DOHH2 (cell line): ENCODE results near the gene ASPSCR1.

Source experiments
- H3F3A ChIP-seq: fragments of 200-600 bp; sonication (generic), shearing (Covaris generic); 2 replicates; pipeline ENCODE4 v1.6.0; 2016; ENCODE audit warnings: antibody characterized with exemption, mild to moderate bottlenecking; ENCODE audit not compliant: control insufficient read depth, insufficient read depth
- H3K27ac ChIP-seq: fragments of 200-600 bp; sonication (generic); 2 replicates; pipeline ENCODE4 v1.5.1; 2014; ENCODE audit warnings: low read depth, mild to moderate bottlenecking, low read length, moderate library complexity
- H3K27me3 ChIP-seq: fragments of 200-600 bp; sonication (generic); 2 replicates; pipeline ENCODE4 v1.6.1; 2014; ENCODE audit warnings: mild to moderate bottlenecking, low read length, mixed read lengths; ENCODE audit not compliant: control insufficient read depth
- H3K36me3 ChIP-seq: fragments of 200-600 bp; sonication (generic); 2 replicates; pipeline ENCODE4 v1.6.1; 2014; ENCODE audit warnings: mild to moderate bottlenecking, low read length, moderate library complexity, mixed read lengths; ENCODE audit not compliant: control insufficient read depth
- H3K4me1 ChIP-seq: fragments of 200-600 bp; sonication (generic); 2 replicates; pipeline ENCODE4 v1.6.1; 2014; ENCODE audit warnings: mild to moderate bottlenecking, low read length, mixed read lengths; ENCODE audit not compliant: control insufficient read depth
- H3K4me2 ChIP-seq: fragments of 200-600 bp; sonication (generic); 2 replicates; pipeline ENCODE4 v1.6.0; 2014; ENCODE audit warnings: mild to moderate bottlenecking, low read length, moderate library complexity
- H3K4me3 ChIP-seq: fragments of 200-600 bp; sonication (generic); 2 replicates; pipeline ENCODE4 v1.5.1; 2014; ENCODE audit warnings: mild to moderate bottlenecking, low read length, mixed read lengths
- H3K79me2 ChIP-seq: fragments of 200-600 bp; sonication (generic); 2 replicates; pipeline ENCODE4 v1.6.1; 2014; ENCODE audit warnings: mild to moderate bottlenecking, low read length, mixed read lengths; ENCODE audit not compliant: control insufficient read depth
- H3K9me2 ChIP-seq: fragments of 200-600 bp; sonication (generic); replicated peaks from 2 replicates; pipeline ENCODE4 v1.6.1; 2014; ENCODE audit warnings: mild to moderate bottlenecking, low read length, mixed read lengths; ENCODE audit not compliant: control insufficient read depth
- H3K9me3 ChIP-seq: fragments of 200-600 bp; sonication (generic); 2 replicates; pipeline ENCODE4 v1.6.1; 2014; ENCODE audit warnings: antibody characterized with exemption, low read length, mixed read lengths; ENCODE audit not compliant: control insufficient read depth, insufficient read depth
- H4K20me1 ChIP-seq: fragments of 200-600 bp; sonication (generic); 2 replicates; pipeline ENCODE4 v1.6.0; 2014; ENCODE audit warnings: low read depth, mild to moderate bottlenecking, antibody characterized with exemption, low read length, moderate library complexity; ENCODE audit not compliant: control insufficient read depth, insufficient read depth
- CTCF ChIP-seq: fragments of 200-600 bp; sonication (generic); IDR thresholded peaks from one replicate; pipeline ENCODE4 v1.5.1; 2014; ENCODE audit warnings: antibody characterized with exemption, mild to moderate bottlenecking, low read depth, low read length; ENCODE audit not compliant: poor library complexity, severe bottlenecking
- EZH2phosphoT487 ChIP-seq: fragments of 200-600 bp; sonication (generic); IDR thresholded peaks from 2 replicates; pipeline ENCODE4 v1.6.1; 2017; ENCODE audit warnings: borderline replicate concordance, mild to moderate bottlenecking, antibody characterized with exemption, low read length, moderate library complexity, mixed read lengths

Gene ASPSCR1

DNA sequence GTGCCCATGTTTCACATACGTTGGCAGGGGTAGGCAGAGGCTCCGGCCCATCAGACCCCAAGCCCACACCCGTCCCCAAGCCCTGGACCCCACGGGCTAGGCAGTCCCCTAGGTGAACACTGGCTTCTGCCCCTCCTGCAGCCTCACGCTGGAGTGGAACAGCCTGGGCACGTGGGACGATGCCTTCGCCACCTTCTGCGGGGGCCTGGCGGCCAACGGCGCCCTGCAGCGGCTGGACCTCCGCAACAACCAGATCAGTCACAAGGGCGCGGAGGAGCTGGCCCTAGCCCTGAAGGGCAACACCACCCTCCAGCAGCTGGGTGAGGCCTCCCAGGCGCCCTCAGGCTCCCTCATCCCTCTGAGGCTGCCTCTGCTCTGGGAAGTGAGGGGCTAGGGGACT, 47.4 kb downstream of the ASPSCR1 start:
- no peak overlapping the region for H3K27ac ChIP-seq
- peak overlapping the region; percentile 81; the same call in 1 of the 2 replicates for H3K4me2 ChIP-seq

GRCh38 chr17:82025401-82026107, 48.1 kb downstream of the ASPSCR1 start:
- Histone ChIP-seq H3K4me2 (no peak overlapping the region), H3K36me3 (peaks cover 3% of the 10 kb centered on the region), H3K27ac (no peak overlapping the region), H3K9me3 (no peaks in the 10 kb centered on the region), H3K27me3 (no peaks in the 10 kb centered on the region), H3K4me3 (no peak overlapping the region), H3K4me1 (peaks cover 26% of the 10 kb centered on the region), H3K79me2 (peaks cover 32% of the 10 kb centered on the region), H3K9me2 (no peaks in the 10 kb centered on the region), H3F3A (no peaks in the 10 kb centered on the region), H4K20me1 (peaks cover 1% of the 10 kb centered on the region; the same call in 1 of the 2 replicates)
- TF ChIP-seq EZH2phosphoT487 (no peak), CTCF (no peak)

More for the DNA sequence above, 47.4 kb downstream of the ASPSCR1 start:
- Histone ChIP-seq H3K9me2 (no peaks in the 10 kb centered on the region), H3K9me3 (no peaks in the 10 kb centered on the region), H3K36me3 (peaks cover 3% of the 10 kb centered on the region), H3K79me2 (peaks cover 35% of the 10 kb centered on the region), H3K27me3 (no peaks in the 10 kb centered on the region), H4K20me1 (peaks cover 4% of the 10 kb centered on the region; the same call in 1 of the 2 replicates), H3F3A (no peaks in the 10 kb centered on the region), H3K4me3 (no peak overlapping the region), H3K4me1 (peaks cover 25% of the 10 kb centered on the region)
- TF ChIP-seq EZH2phosphoT487 (no peak), CTCF (no peak)

DNA sequence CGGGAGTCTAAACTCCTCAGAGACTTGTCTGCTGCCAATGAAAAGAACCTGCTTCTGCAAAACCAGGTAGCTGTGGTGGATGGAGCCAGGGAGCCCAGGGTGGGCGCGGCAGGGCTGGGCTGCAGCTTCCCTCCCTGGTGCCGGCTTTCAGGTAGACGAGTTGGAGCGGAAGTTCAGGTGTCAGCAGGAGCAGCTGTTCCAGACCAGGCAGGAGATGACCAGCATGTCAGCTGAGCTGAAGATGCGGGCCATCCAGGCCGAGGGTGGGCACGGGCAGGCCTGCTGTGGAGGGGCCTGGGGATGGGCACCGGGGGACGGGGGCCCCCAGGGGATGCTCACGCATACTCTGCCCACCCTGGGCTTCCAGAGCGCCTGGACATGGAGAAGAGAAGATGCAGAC, 50.8 kb downstream of the ASPSCR1 start:
- Histone ChIP-seq H3K36me3 (peaks cover 3% of the 10 kb centered on the region; the same call in 1 of the 2 replicates), H3K4me3 (no peak overlapping the region), H3K79me2 (peaks cover 11% of the 10 kb centered on the region), H3K4me2 (no peak overlapping the region), H3K9me3 (no peaks in the 10 kb centered on the region), H3F3A (no peaks in the 10 kb centered on the region; the same call in 1 of the 2 replicates), H3K27me3 (no peaks in the 10 kb centered on the region), H3K9me2 (no peaks in the 10 kb centered on the region), H4K20me1 (no peaks in the 10 kb centered on the region), H3K27ac (no peak overlapping the region), H3K4me1 (peaks cover 26% of the 10 kb centered on the region)
- TF ChIP-seq EZH2phosphoT487, result no peak
- no peak for TF ChIP-seq CTCF
